Pulmonary artery endothelial cell (primary cell): ENCODE measurements around the gene OR6Q1. TPM values are rescaled to one million over a fixed set of nuclear protein-coding genes. Genes with fewer than 3 reads are reported as not detected.
"Not testable (repeated sequence)": the region's sequence is repeated elsewhere in the genome, so short reads cannot be mapped to it uniquely, and the experiment has no call there.

ENCODE experiments used
- DNase-seq: peaks from one replicate; pipeline ENCODE4 v3.0.0-alpha.2; 2011; ENCODE audit warnings: low read depth, low spot score
- total RNA-seq: library from RNA; depleted of rRNA; stranded (reverse); fragments of >200 nt; gene quantifications from 2 replicates; pipeline ENCODE4 v1.2.3, GENCODE V29; 2014

OR6Q1 gene, protein sequence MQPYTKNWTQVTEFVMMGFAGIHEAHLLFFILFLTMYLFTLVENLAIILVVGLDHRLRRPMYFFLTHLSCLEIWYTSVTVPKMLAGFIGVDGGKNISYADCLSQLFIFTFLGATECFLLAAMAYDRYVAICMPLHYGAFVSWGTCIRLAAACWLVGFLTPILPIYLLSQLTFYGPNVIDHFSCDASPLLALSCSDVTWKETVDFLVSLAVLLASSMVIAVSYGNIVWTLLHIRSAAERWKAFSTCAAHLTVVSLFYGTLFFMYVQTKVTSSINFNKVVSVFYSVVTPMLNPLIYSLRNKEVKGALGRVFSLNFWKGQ
- not detected in 2 replicates for total RNA-seq

DNA sequence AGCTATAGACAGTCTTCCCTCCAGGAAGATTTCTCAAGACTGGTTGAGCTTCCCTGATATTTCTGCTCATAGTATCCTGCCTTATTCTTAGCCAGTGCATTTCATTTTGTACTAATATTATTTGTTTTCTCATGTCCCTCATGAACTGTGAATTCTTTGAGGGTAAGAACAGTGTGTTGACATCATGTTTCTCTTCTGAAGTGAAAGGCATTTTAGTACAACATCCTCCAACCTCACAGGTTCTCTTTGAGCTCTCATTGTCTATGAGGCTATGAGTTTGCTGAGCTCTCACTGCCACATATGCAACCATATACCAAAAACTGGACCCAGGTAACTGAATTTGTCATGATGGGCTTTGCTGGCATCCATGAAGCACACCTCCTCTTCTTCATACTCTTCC lies at the start of gene OR6Q1:
Gene OR6Q1, plus strand, starts transcription at position 301 of the 400 bp plus-strand sequence. Its CDS starts 0 bp downstream, at position 301.
- no peak for DNase-seq

DNA sequence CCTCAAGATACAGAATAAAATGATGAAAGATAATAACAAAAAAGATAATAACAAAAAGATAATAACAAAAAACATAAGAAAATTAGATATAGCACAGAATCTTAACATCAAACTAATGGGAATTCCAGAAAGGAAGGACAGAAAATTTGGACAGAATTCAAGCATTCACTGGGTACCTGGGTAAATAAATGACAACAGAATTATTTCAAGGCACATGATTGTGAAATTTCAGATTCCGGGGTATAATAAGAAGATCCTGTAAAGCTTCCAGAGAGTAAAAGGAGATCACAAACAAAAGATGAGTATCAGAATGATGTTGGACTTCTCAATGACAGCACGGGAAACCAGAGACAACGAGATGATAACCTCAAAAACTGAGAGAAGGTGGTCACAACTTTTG lies 49.2 kb upstream of the OR6Q1 start:
- DNase-seq, result no peak

DNA sequence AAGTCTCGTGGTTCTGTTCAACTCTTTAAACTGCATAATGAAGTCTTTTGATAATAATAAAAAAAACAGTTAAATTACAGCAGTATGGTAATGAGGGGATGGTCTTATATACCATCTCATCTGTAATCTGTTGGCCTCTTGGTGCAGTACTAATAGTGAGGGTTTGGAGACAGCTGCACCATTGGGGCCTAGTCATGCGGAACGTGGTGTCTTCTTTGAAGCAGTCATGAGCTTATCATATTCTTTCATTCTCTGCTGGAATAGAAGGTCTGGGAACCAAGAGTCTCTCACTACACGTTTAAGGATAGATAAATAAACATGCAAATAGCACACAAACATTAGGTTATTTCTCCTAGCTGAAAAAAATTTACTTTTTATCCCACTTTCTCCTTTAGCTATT lies 48.0 kb upstream of the OR6Q1 start:
- DNase-seq, result no peak

DNA sequence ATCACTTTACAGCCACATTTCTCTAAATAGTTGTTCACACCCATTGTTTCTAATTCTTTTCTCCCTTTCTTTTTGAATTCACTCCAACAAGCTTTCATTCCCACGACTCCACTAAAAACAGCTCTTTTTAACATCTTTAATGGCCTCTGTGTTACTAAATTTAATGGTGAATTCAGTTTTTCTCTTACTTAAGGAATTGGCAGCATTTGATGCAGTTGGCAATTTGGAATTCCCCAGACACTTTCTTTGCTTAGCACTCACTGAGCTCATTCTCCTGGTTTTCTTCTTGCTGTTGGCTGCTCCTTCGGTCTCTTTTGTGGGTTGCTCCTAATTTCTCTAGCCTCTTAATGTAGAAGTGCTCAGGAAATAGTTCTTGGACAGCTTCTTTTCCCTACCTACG lies 47.6 kb upstream of the OR6Q1 start:
- no peak for DNase-seq

- not testable (repeated sequence) for DNase-seq
Measured at GRCh38 chr11:57999523-57999922, 31.2 kb upstream of the OR6Q1 start.

GRCh38 chr11:58000021-58000420 lies 30.7 kb upstream of the OR6Q1 start:
- not testable (repeated sequence) for DNase-seq

- DNase-seq, result no peak
Measured at GRCh38 chr11:58000699-58001098, 30.1 kb upstream of the OR6Q1 start.

DNA sequence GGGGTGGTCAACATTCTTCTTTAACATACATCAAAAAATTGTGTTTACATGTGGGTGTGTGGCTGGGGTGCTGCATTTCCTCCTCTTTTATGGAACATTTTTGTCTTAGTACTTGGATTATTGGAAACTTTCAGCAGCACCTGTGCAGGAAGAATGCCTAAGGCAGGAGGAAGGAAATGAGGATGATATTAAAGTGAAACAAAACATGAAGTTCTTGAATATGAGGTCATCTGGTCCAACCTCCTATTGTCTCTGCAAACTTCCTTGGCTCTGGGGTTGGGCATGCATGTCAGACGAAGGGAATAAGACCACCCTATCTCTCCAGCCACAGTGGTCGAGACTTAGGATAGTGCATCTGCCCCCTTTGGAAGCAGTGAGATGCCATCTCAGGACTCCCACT lies 27.7 kb upstream of the OR6Q1 start:
- peak; percentile 52 for DNase-seq

- no peak for DNase-seq
Measured at GRCh38 chr11:58003591-58003990, 27.2 kb upstream of the OR6Q1 start.

- DNase-seq, result peak; percentile 98
Measured at GRCh38 chr11:58004664-58005063, 26.1 kb upstream of the OR6Q1 start.

GRCh38 chr11:58006940-58007339 lies 23.8 kb upstream of the OR6Q1 start:
- DNase-seq, result peak; percentile 50

GRCh38 chr11:58011771-58012170 lies 19.0 kb upstream of the OR6Q1 start:
- no peak for DNase-seq

GRCh38 chr11:58023435-58023931 lies 7.3 kb upstream of the OR6Q1 start, which contains the start of gene OR9Q1:
OR9Q1 (plus strand) TSS chr11:58023881; CDS start chr11:58179445, 155,564 bp downstream.
- DNase-seq, result no peak

DNA sequence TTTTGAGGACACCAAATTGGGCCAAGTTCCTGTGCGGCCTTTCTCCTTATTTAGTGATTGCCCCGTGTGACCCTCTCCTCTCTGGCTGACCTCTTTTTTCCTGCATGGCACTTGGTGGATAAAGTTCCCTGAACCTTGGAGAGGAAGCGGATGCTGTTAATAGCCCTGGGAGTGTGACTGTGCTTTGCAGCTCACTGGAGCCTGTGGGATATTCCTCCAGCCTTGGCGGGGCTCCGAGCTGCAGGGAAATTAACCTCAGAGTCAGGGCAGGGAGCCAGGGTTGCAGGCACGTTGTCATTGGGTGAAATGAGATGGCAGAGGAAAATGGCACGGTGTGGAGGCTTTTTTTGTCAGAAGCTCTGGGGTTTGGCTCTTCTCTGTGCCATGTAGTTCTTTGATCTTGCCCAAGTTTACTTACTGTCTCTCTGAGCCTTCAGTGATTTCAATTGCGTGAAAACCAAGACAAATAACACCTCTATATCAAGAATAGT lies 6.1 kb upstream of the OR6Q1 start:
- DNase-seq, result peak; percentile 71

GRCh38 chr11:58027341-58027740 lies 3.4 kb upstream of the OR6Q1 start:
- DNase-seq, result no peak

- no peak for DNase-seq
Measured at GRCh38 chr11:58028687-58029411, 1.9 kb upstream of the OR6Q1 start.

GRCh38 chr11:58034471-58034870 lies 3.7 kb downstream of the OR6Q1 start:
- no peak for DNase-seq

- no peak for DNase-seq
Measured at GRCh38 chr11:58039589-58039988, 8.8 kb downstream of the OR6Q1 start.

- DNase-seq, result no peak
Measured at GRCh38 chr11:58043379-58043778, 12.6 kb downstream of the OR6Q1 start.

- DNase-seq, result no peak
Measured at GRCh38 chr11:58046231-58046630, 15.5 kb downstream of the OR6Q1 start.

GRCh38 chr11:58047818-58048217 lies 17.1 kb downstream of the OR6Q1 start:
- no peak for DNase-seq

GRCh38 chr11:58055806-58056401 lies 25.2 kb downstream of the OR6Q1 start:
- no peak for DNase-seq
